Upper lobe of left lung (tissue), 6 donors: ENCODE data around the gene FAM193B. TPM values are rescaled to one million over a fixed set of nuclear protein-coding genes. Genes with fewer than 3 reads are reported as not detected.

ENCODE experiments used
- ATAC-seq, 2 donors: fragments of 200-7000 bp; cut with Tn5 transposase; one replicate each; pipeline ENCODE4 v1.9.1; 2022; ENCODE audit warnings: mild to moderate bottlenecking in 2 of 2, moderate library complexity in 2 of 2; ENCODE audit not compliant: low FRiP score in 2 of 2
- DNase-seq, 2 donors: peaks; one replicate each; pipeline ENCODE4 v3.0.0-alpha.2; 2019 to 2020
- H3K27ac ChIP-seq, 4 donors: fragments of 200-600 bp; sonication (generic); one replicate each; pipeline ENCODE4 v1.5.1; 2016 to 2019
- H3K27me3 ChIP-seq, 4 donors: fragments of 200-600 bp; sonication (generic); one replicate each; pipeline ENCODE4 v1.5.1; 2017 to 2019
- H3K36me3 ChIP-seq, 4 donors: fragments of 200-600 bp; sonication (generic); one replicate each; pipeline ENCODE4 v1.5.1; 2016 to 2019
- H3K4me1 ChIP-seq, 4 donors: fragments of 200-600 bp; sonication (generic); one replicate each; pipeline ENCODE4 v1.5.1; 2018 to 2019
- H3K4me3 ChIP-seq, 4 donors: fragments of 200-600 bp; sonication (generic); one replicate each; pipeline ENCODE4 v1.5.1; 2017 to 2019; ENCODE audit warnings: mild to moderate bottlenecking in 2 of 4, moderate library complexity in 1 of 4
- H3K9me3 ChIP-seq, 4 donors: fragments of 200-600 bp; sonication (generic); one replicate each; pipeline ENCODE4 v1.5.1; 2018 to 2019
- EP300 ChIP-seq, 4 donors: sonication (generic); formaldehyde crosslinking; IDR thresholded peaks; one replicate each; pipeline ENCODE4 v1.5.1; 2017; ENCODE audit warnings: antibody characterized with exemption in 4 of 4, control low read depth in 2 of 4
- POLR2A ChIP-seq, 4 donors: fragments of 450-650 bp; IDR thresholded peaks; one replicate each; pipeline ENCODE4 v1.5.1; 2016 to 2017; ENCODE audit warnings: antibody characterized with exemption in 4 of 4, mild to moderate bottlenecking in 2 of 4
- POLR2AphosphoS5 ChIP-seq, 2 donors: sonication (generic); formaldehyde crosslinking; IDR thresholded peaks; one replicate each; pipeline ENCODE4 v1.5.1; 2017; ENCODE audit warnings: antibody characterized with exemption in 2 of 2
- WGBS, 2 donors: methylation state at CpG; one replicate each; pipeline ENCODE4 v1.1.5; 2017 to 2018; 5-methylcytosine and 5-hydroxymethylcytosine counted together
- total RNA-seq, 6 donors: library from RNA; depleted of rRNA in 4 of 6; stranded (reverse); fragments of >200 nt in 4 of 6; gene quantifications; one replicate each; pipeline versions ENCODE4 v1.1.0 to v1.2.1, GENCODE V29; 2016 to 2021
- TF ChIP-seq, protein P1 (sequence below), 6 experiments: fragments of 450-650 bp in 4 of 6; fragments of 200-600 bp in 2 of 6; sonication (generic) in 2 of 6; IDR thresholded peaks; one replicate each; pipeline ENCODE4 v1.5.1; 2016 to 2019; ENCODE audit warnings: antibody characterized with exemption in 6 of 6
- donor health status: DM: no; HTN: no; CAD: no; lungs with moderate emphysema.
- donor health status: DM: no; HTN: yes; CAD: no; lungs with severe emphysema.

The FAM193B gene
- total RNA-seq, 6 donors from 2014 or later = 45.1 to 421 (median 91.4) TPM

- WGBS, 2 donors = 54 to 76% methylated on average over 1 of the region's 1 CpG
- Histone ChIP-seq H3K9me3 (no peaks in the 10 kb centered on the region), H3K4me3 (no peak overlapping the region), H3K27me3 (no peaks in the 10 kb centered on the region), H3K4me1 (peaks cover 12 to 23% (median 13%) of the 10 kb centered on the region in 4 donors), H3K36me3 (peaks cover 19 to 22% (median 20%) of the 10 kb centered on the region in 4 donors), H3K27ac (no peak overlapping the region)
- DNase-seq (no peak), ATAC-seq (no peak)
- TF ChIP-seq, protein P1, sequence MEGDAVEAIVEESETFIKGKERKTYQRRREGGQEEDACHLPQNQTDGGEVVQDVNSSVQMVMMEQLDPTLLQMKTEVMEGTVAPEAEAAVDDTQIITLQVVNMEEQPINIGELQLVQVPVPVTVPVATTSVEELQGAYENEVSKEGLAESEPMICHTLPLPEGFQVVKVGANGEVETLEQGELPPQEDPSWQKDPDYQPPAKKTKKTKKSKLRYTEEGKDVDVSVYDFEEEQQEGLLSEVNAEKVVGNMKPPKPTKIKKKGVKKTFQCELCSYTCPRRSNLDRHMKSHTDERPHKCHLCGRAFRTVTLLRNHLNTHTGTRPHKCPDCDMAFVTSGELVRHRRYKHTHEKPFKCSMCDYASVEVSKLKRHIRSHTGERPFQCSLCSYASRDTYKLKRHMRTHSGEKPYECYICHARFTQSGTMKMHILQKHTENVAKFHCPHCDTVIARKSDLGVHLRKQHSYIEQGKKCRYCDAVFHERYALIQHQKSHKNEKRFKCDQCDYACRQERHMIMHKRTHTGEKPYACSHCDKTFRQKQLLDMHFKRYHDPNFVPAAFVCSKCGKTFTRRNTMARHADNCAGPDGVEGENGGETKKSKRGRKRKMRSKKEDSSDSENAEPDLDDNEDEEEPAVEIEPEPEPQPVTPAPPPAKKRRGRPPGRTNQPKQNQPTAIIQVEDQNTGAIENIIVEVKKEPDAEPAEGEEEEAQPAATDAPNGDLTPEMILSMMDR (IDR thresholded peaks at IDR 0.05) = no peak
- TF ChIP-seq EP300 (IDR thresholded peaks at IDR 0.05) (no peak), POLR2A (IDR thresholded peaks at IDR 0.05) (no peak), POLR2AphosphoS5 (IDR thresholded peaks at IDR 0.05) (no peak)
Measured at GRCh38 chr5:177590406-177590805, 36.0 kb upstream of the FAM193B start.

- no peaks in the 10 kb centered on the region for H3K9me3 ChIP-seq
- H3K27me3 ChIP-seq = no peaks in the 10 kb centered on the region
- ATAC-seq (no peak), DNase-seq (no peak)
- H3K36me3 ChIP-seq = peaks cover 0 to 3% (median 1%) of the 10 kb centered on the region in 4 donors
- WGBS, 2 donors = 46 to 48% methylated on average over 13 of the region's 13 CpGs
- H3K4me1 ChIP-seq = peaks cover 8 to 17% (median 12%) of the 10 kb centered on the region in 4 donors
- H3K27ac ChIP-seq = no peak overlapping the region
- TF ChIP-seq EP300 (IDR thresholded peaks at IDR 0.05) (no peak), POLR2AphosphoS5 (IDR thresholded peaks at IDR 0.05) (no peak), POLR2A (IDR thresholded peaks at IDR 0.05) (no peak)
- TF ChIP-seq, protein P1 (IDR thresholded peaks at IDR 0.05) = no peak
- H3K4me3 ChIP-seq = no peak overlapping the region
Measured at GRCh38 chr5:177588413-177588909, 34.1 kb upstream of the FAM193B start.

DNA sequence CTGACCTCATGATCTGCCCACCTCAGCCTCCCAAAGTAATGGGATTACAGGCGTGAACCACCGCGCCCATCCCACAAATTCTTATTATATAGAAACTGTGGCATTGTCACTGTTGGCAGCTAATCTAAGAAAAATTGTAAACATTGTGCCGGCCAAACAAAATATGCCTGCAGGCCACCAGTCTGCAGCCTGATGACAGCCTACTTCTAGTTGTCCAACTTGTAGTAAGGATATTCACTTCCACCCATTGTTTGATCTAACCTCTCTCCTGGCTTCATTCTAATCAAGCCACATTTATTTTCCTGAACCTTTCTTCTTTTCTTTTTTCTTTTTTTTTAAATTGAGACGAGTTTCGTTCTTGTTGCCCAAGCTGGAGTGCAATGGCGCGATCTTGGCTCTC is 24.0 kb upstream of the FAM193B start:
- H3K36me3 ChIP-seq = no peaks in the 10 kb centered on the region
- 87 to 89% methylated on average over 8 of the region's 8 CpGs for WGBS, 2 donors
- DNase-seq (no peak), ATAC-seq (no peak)
- no peak overlapping the region for H3K4me3 ChIP-seq
- no peaks in the 10 kb centered on the region for H3K4me1 ChIP-seq
- H3K27me3 ChIP-seq = no peaks in the 10 kb centered on the region
- no peak overlapping the region for H3K27ac ChIP-seq
- H3K9me3 ChIP-seq = no peaks in the 10 kb centered on the region
- TF ChIP-seq POLR2A (IDR thresholded peaks at IDR 0.05) = no peak
- TF ChIP-seq, protein P1 (IDR thresholded peaks at IDR 0.05) = no peak
- TF ChIP-seq POLR2AphosphoS5 (IDR thresholded peaks at IDR 0.05) = no peak
- TF ChIP-seq EP300 (IDR thresholded peaks at IDR 0.05) = no peak

GRCh38 chr5:177576169-177576568 is 21.8 kb upstream of the FAM193B start:
- ATAC-seq = no peak
- 85 to 86% methylated on average over 10 of the region's 10 CpGs for WGBS, 2 donors
- H3K9me3 ChIP-seq = no peaks in the 10 kb centered on the region

More at GRCh38 chr5:177576169-177576568, 21.8 kb upstream of the FAM193B start:
- H3K36me3 ChIP-seq = no peaks in the 10 kb centered on the region
- H3K4me3 ChIP-seq = no peak overlapping the region
- TF ChIP-seq, protein P1 (IDR thresholded peaks at IDR 0.05) = no peak
- TF ChIP-seq POLR2AphosphoS5 (IDR thresholded peaks at IDR 0.05) (no peak), EP300 (IDR thresholded peaks at IDR 0.05) (no peak), POLR2A (IDR thresholded peaks at IDR 0.05) (no peak)
- H3K27me3 ChIP-seq = no peaks in the 10 kb centered on the region
- no peaks in the 10 kb centered on the region for H3K4me1 ChIP-seq
- no peak overlapping the region for H3K27ac ChIP-seq
- DNase-seq = no peak
